Caki2 (cell line): Measurements from ENCODE around the gene PIGB. TPM values are rescaled to one million over a fixed set of nuclear protein-coding genes. Genes with fewer than 3 reads are reported as not detected.
"Not testable (repeated sequence)": the region's sequence is repeated elsewhere in the genome, so short reads cannot be mapped to it uniquely, and the experiment has no call there.

ENCODE experiments used
- DNase-seq: peaks from one replicate; pipeline ENCODE4 v3.0.0-alpha.2; 2015; ENCODE audit warnings: low read depth
- in situ Hi-C: cut with HindIII; loops from 2 replicates; pipeline ENCODE4 v1.10.0; 2016; ENCODE audit warnings: low sequenced_read_pairs, low pct_unique_long_range_greater_than_20kb, mixed read lengths
- total RNA-seq: library from RNA; depleted of rRNA; stranded (reverse); fragments of >200 nt; shearing (Covaris generic); gene quantifications from 2 replicates; pipeline ENCODE4 v1.2.3, GENCODE V29; 2014; ENCODE audit warnings: low replicate concordance

PIGB gene
- total RNA-seq, 1 experiment from 2014 or later = 26.0 TPM

GRCh38 chr15:55289746-55290527 is 29.1 kb upstream of the PIGB start, which contains the start of gene RAB27A:
RAB27A (minus strand) TSS chr15:55289813; CDS start chr15:55234934, 54,879 bp downstream.
- DNase-seq = peak; percentile 52
- in situ Hi-C loops = no loop called here

GRCh38 chr15:55290528-55291057 is 28.4 kb upstream of the PIGB start:
- in situ Hi-C loops = no loop called here
- peak; percentile 82 for DNase-seq

GRCh38 chr15:55297315-55297714 is 21.7 kb upstream of the PIGB start:
- in situ Hi-C loops = no loop called here
- no peak for DNase-seq

GRCh38 chr15:55302801-55303200 is 16.2 kb upstream of the PIGB start:
- DNase-seq, in situ Hi-C loops: not testable (repeated sequence)

GRCh38 chr15:55319537-55320237 is 665 bp downstream of the PIGB start:
- no peak for DNase-seq
- in situ Hi-C loops = no loop called here

- no peak for DNase-seq
- in situ Hi-C loops = no loop called here
Measured at GRCh38 chr15:55320238-55320550, 1.2 kb downstream of the PIGB start.

- in situ Hi-C loops = no loop called here
Measured at GRCh38 chr15:55320963-55321362, 1.9 kb downstream of the PIGB start.

GRCh38 chr15:55322467-55322866 is 3.4 kb downstream of the PIGB start:
- in situ Hi-C loops = no loop called here
- DNase-seq = no peak

More at GRCh38 chr15:55320963-55321362, 1.9 kb downstream of the PIGB start:
- DNase-seq = no peak

GRCh38 chr15:55327387-55327786 is 8.4 kb downstream of the PIGB start:
- in situ Hi-C loops = no loop called here
- DNase-seq = no peak

GRCh38 chr15:55334371-55334770 is 15.3 kb downstream of the PIGB start:
- in situ Hi-C loops = no loop called here
- DNase-seq = no peak

GRCh38 chr15:55334997-55335396 is 16.0 kb downstream of the PIGB start:
- no peak for DNase-seq
- in situ Hi-C loops = no loop called here

GRCh38 chr15:55337160-55337559 is 18.1 kb downstream of the PIGB start:
- in situ Hi-C loops = no loop called here
- DNase-seq = no peak

GRCh38 chr15:55343168-55343567 is 24.1 kb downstream of the PIGB start:
- in situ Hi-C loops = no loop called here
- no peak for DNase-seq

- no peak for DNase-seq
Measured at GRCh38 chr15:55344206-55344605, 25.2 kb downstream of the PIGB start.

GRCh38 chr15:55348281-55348778 is 29.3 kb downstream of the PIGB start:
- in situ Hi-C loops = no loop called here

More at GRCh38 chr15:55344206-55344605, 25.2 kb downstream of the PIGB start:
- in situ Hi-C loops = no loop called here

GRCh38 chr15:55349282-55349681 is 30.3 kb downstream of the PIGB start:
- DNase-seq = no peak
- in situ Hi-C loops = no loop called here

More at GRCh38 chr15:55348281-55348778, 29.3 kb downstream of the PIGB start:
- DNase-seq = no peak

- in situ Hi-C loops = no loop called here
- DNase-seq = no peak
Measured at GRCh38 chr15:55353025-55353424, 34.0 kb downstream of the PIGB start.

GRCh38 chr15:55356985-55357585 is 38.1 kb downstream of the PIGB start:
- DNase-seq = no peak
- in situ Hi-C loops = no loop called here

GRCh38 chr15:55357774-55358173 is 38.8 kb downstream of the PIGB start:
- in situ Hi-C loops = no loop called here
- peak; percentile 65 for DNase-seq
